ENCODE measurements around the gene CDK9.
A peak's percentile ranks its signal among the peaks of the same experiment; 100 is the strongest.

The CDK9 gene

GRCh38 chr9:127803507-127804352, 17.9 kb downstream of the CDK9 start:
- DNase-seq (ENCODE audit: low spot score): peak; percentile 81

- DNase-seq (ENCODE audit: low spot score): no peak
These were observed 19.8 kb downstream of the CDK9 start for GRCh38 chr9:127805620-127806019.

- DNase-seq (ENCODE audit: low spot score): no peak
These were observed 21.0 kb downstream of the CDK9 start for GRCh38 chr9:127806871-127807270.

GRCh38 chr9:127808347-127809001, 22.6 kb downstream of the CDK9 start:
- no peak for DNase-seq (ENCODE audit: low spot score)

- no peak for DNase-seq (ENCODE audit: low spot score)
These were observed 23.2 kb downstream of the CDK9 start for GRCh38 chr9:127809002-127809539.

GRCh38 chr9:127809540-127810377, 23.9 kb downstream of the CDK9 start:
- no peak for DNase-seq (ENCODE audit: low spot score)

GRCh38 chr9:127810378-127811187, 24.7 kb downstream of the CDK9 start:
- no peak for DNase-seq (ENCODE audit: low spot score)

GRCh38 chr9:127812011-127812410, 26.2 kb downstream of the CDK9 start:
- DNase-seq (ENCODE audit: low spot score): no peak

GRCh38 chr9:127812936-127813675, 27.3 kb downstream of the CDK9 start:
- DNase-seq (ENCODE audit: low spot score): no peak

GRCh38 chr9:127813686-127814226, 27.9 kb downstream of the CDK9 start:
- DNase-seq (ENCODE audit: low spot score): no peak

GRCh38 chr9:127814619-127815511, 29.0 kb downstream of the CDK9 start:
- DNase-seq (ENCODE audit: low spot score): no peak

- DNase-seq (ENCODE audit: low spot score): no peak
These were observed 29.9 kb downstream of the CDK9 start for GRCh38 chr9:127815512-127816361.

GRCh38 chr9:127816362-127816725, 30.5 kb downstream of the CDK9 start:
- DNase-seq (ENCODE audit: low spot score): no peak

GRCh38 chr9:127816728-127817127, 30.9 kb downstream of the CDK9 start:
- DNase-seq (ENCODE audit: low spot score): no peak

GRCh38 chr9:127817881-127818434, 32.1 kb downstream of the CDK9 start:
- DNase-seq (ENCODE audit: low spot score): no peak

- DNase-seq (ENCODE audit: low spot score): no peak
These were observed 32.7 kb downstream of the CDK9 start for GRCh38 chr9:127818574-127818973.

- DNase-seq (ENCODE audit: low spot score): no peak
These were observed 36.3 kb downstream of the CDK9 start for GRCh38 chr9:127822108-127822507.
